ENCODE measurements around the gene SRL.

GRCh38 chr16:4226251-4227039, 15.4 kb downstream of the SRL start:
- TF ChIP-seq CTCF (IDR thresholded peaks at IDR 0.05) = no peak
- TF ChIP-seq POLR2A (IDR thresholded peaks at IDR 0.05) = no peak
